T47D (cell line): ENCODE results near the gene HOXA2.

Experiments used
- DNase-seq, 2 experiments: peaks; one replicate each; pipeline versions ENCODE4 v3.0.0 to v3.0.0-alpha.2; 2011 to 2012; ENCODE audit warnings: low read depth in 1 of 2, low spot score in 1 of 2
- JUND ChIP-seq: IDR thresholded peaks from 2 replicates; pipeline ENCODE4 v1.6.1; 2012; ENCODE audit warnings: low read depth
- in situ Hi-C: cut with HindIII; loops from 2 replicates; pipeline ENCODE4 v1.10.0; 2016; ENCODE audit warnings: low sequenced_read_pairs, low pct_unique_long_range_greater_than_20kb

HOXA2 gene

DNA sequence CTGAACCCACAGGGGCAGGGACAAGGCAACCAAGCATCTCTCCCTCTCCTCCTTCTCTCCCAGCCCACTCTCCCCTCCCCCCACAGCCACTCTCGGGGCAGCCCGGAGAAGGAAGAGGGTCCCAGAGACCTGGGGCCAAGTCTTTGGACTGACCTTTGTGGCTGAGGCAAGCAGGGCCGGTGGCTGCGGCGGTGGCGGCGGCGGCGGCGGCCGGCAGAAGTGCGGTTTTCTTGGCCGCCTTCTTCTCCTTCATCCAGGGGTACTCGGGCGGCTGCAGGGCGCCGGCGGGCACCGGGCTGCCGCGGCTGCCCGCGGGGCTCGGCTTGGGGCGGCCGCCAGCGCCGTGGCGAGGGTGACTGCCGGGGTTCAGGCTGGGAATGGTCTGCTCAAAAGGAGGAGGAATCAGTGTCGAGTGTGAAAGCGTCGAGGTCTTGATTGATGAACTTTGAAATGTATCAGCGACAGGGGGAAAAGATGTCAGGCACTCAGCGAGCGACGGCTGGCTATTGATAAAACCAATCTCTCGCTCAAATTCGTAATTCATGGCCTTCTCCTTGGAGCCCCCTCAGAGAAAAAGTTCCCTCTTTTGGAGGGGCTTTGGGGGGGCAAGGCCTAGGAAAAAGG lies 414 bp downstream of the HOXA2 start:
- DNase-seq, result no peak
- in situ Hi-C loops, result no loop called here
- no peak for TF ChIP-seq JUND

DNA sequence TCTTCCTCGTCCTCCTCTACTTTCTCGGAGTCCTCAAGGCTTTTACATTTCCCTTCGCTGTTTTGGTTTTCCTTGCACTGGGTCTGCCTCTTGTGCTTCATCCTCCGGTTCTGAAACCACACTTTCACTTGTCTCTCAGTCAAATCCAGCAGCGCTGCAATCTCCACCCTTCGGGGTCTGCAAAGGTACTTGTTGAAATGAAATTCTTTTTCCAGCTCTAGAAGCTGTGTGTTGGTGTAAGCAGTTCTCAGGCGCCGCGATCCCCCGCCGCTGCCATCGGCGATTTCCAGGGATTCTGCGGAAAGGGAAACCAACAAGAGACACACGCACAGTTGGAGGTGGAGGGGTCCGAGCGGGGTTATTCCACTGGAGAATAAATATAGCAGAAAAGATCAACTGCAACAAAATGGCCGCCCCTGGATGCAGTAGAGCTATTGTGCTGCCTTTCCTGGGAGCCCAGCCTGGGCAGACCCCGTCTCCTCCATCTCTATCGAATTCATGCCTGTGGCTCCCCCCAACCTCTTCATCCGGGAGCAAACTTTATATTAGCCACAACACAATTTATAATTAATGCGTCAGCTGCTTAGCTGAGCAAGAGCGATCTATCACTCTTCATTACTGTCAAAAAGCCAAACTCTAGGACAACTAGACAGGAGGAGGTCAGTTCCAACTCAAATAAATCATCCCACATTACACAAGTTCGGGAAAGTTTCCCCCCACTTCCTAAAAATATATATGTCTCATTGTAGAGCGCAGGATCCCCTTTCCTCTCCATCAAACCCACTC lies 1.1 kb downstream of the HOXA2 start:
- no peak for DNase-seq
- in situ Hi-C loops, result no loop called here
- no peak for TF ChIP-seq JUND

GRCh38 chr7:27100694-27101170 lies 1.8 kb downstream of the HOXA2 start:
- in situ Hi-C loops, result no loop called here
- no peak for TF ChIP-seq JUND

GRCh38 chr7:27099453-27100370 lies 2.8 kb downstream of the HOXA2 start:
- DNase-seq, result no peak
- in situ Hi-C loops, result no loop called here
- TF ChIP-seq JUND, result no peak

More at GRCh38 chr7:27100694-27101170, 1.8 kb downstream of the HOXA2 start:
- DNase-seq, result no peak

- in situ Hi-C loops, result no loop called here
- TF ChIP-seq JUND, result no peak
- DNase-seq, result no peak
These were observed 3.7 kb downstream of the HOXA2 start for GRCh38 chr7:27098578-27099451.

- TF ChIP-seq JUND, result no peak
- in situ Hi-C loops, result no loop called here
- DNase-seq, result no peak
These were observed 4.6 kb downstream of the HOXA2 start for GRCh38 chr7:27097686-27098577.

DNA sequence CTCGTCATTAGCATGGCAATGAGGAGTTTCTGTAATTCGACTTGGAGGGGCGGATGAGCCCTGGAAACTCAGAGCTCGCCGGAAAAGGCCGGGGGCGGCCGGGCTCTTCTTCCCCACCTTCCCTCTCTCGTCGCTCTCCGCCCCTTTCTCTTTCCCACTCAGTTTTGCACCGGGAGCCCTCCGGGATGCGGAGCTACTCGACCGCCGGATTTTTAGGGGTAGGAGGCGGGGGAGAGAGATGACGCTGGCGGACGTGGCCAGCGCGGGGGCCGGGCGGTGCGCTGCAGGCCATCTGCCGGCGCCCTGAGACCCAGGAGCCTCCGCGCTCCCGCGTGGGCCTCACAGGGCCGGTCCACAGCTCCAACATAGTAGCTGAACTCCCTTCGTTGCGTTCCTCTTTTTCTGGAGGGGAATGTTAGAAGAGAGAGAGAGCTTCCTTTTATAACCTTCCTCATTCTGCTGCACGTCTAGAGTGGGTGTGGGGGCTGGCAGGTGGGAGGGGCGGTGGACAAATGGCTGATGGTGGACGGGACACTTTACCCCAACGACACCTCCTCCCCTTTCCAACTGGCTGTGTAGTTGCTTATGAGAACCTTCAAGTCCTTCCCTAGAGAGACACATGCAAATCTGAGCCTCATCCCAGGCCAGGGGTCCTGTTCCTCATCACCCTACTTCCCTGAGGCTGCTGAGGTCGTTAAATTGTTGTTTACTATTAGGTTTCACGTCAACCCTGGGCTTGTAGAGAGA lies 5.5 kb downstream of the HOXA2 start:
- no peak for TF ChIP-seq JUND
- no peak for DNase-seq
- in situ Hi-C loops, result no loop called here

GRCh38 chr7:27095897-27096767 lies 6.4 kb downstream of the HOXA2 start, which contains the start of gene HOXA1:
HOXA1 (minus strand) TSS chr7:27096000; CDS start chr7:27095912, 88 bp downstream.
- TF ChIP-seq JUND, result no peak
- DNase-seq, result peak in 1 of 2 experiments; percentile 28
- in situ Hi-C loops, result no loop called here

GRCh38 chr7:27095050-27095896 lies 7.2 kb downstream of the HOXA2 start:
- DNase-seq, result peak in 1 of 2 experiments; percentile 14
- TF ChIP-seq JUND, result no peak
- in situ Hi-C loops, result no loop called here
